Trophoblast cell (in vitro differentiated cells and primary cell): Measurements from ENCODE around the gene MAN1C1.

Source experiments
- DNase-seq, 2 donors: peaks; one replicate each; pipeline ENCODE4 v3.0.0-alpha.2; 2016
- H2AFZ ChIP-seq: 2 replicates; pipeline ENCODE4 v1.6.1; 2013; ENCODE audit warnings: low read length, moderate library complexity, mild to moderate bottlenecking; ENCODE audit not compliant: insufficient read depth, poor library complexity
- H2AK5ac ChIP-seq: 2 replicates; pipeline ENCODE4 v1.6.1; 2013; ENCODE audit warnings: mild to moderate bottlenecking, low read length
- H2BK120ac ChIP-seq: 2 replicates; pipeline ENCODE4 v1.6.1; 2013; ENCODE audit warnings: low read length, mild to moderate bottlenecking, moderate library complexity; ENCODE audit not compliant: insufficient read depth, poor library complexity
- H2BK12ac ChIP-seq: 2 replicates; pipeline ENCODE4 v1.6.1; 2013; ENCODE audit warnings: mild to moderate bottlenecking, low read length, moderate library complexity
- H2BK5ac ChIP-seq: 2 replicates; pipeline ENCODE4 v1.6.1; 2013; ENCODE audit warnings: low read length, low read depth, moderate library complexity, mild to moderate bottlenecking; ENCODE audit not compliant: poor library complexity
- H3K14ac ChIP-seq: 2 replicates; pipeline ENCODE4 v1.6.1; 2013; ENCODE audit warnings: mild to moderate bottlenecking, low read length
- H3K18ac ChIP-seq: 2 replicates; pipeline ENCODE4 v1.6.1; 2013; ENCODE audit warnings: mild to moderate bottlenecking, low read length
- H3K23ac ChIP-seq: 2 replicates; pipeline ENCODE4 v1.6.1; 2013; ENCODE audit warnings: low read length
- H3K27ac ChIP-seq: 2 replicates; pipeline ENCODE4 v1.5.1; 2013; ENCODE audit warnings: low read depth, mild to moderate bottlenecking, inconsistent platforms, low read length, moderate library complexity
- H3K27me3 ChIP-seq: 2 replicates; pipeline ENCODE4 v1.6.1; 2013; ENCODE audit warnings: inconsistent platforms, mild to moderate bottlenecking, low read length, moderate library complexity; ENCODE audit not compliant: insufficient read depth
- H3K36me3 ChIP-seq, 2 experiments: 1 replicate in 1 of 2; 2 replicates in 1 of 2; pipeline ENCODE4 v1.6.1; 2013; ENCODE audit warnings: low read length in 2 of 2, mild to moderate bottlenecking in 2 of 2, moderate library complexity in 1 of 2; ENCODE audit not compliant: insufficient read depth in 2 of 2, control insufficient read depth in 1 of 2
- H3K4ac ChIP-seq: 2 replicates; pipeline ENCODE4 v1.6.1; 2013; ENCODE audit warnings: low read depth, mild to moderate bottlenecking, low read length, moderate library complexity
- H3K4me1 ChIP-seq, 2 experiments: 1 replicate in 1 of 2; 2 replicates in 1 of 2; pipeline ENCODE4 v1.6.1; 2013; ENCODE audit warnings: low read length in 2 of 2, mild to moderate bottlenecking in 2 of 2, moderate library complexity in 1 of 2; ENCODE audit not compliant: insufficient read depth in 2 of 2, control insufficient read depth in 1 of 2
- H3K4me2 ChIP-seq: 2 replicates; pipeline ENCODE4 v1.6.1; 2013; ENCODE audit warnings: inconsistent platforms, mild to moderate bottlenecking, low read length, moderate library complexity
- H3K4me3 ChIP-seq: 2 replicates; pipeline ENCODE4 v1.5.1; 2013; ENCODE audit warnings: mild to moderate bottlenecking, low read depth, low read length, inconsistent platforms
- H3K79me1 ChIP-seq: one replicate; pipeline ENCODE4 v1.6.1; 2013; ENCODE audit warnings: low read length
- H3K79me2 ChIP-seq: 2 replicates; pipeline ENCODE4 v1.6.1; 2013; ENCODE audit warnings: low read length, mild to moderate bottlenecking; ENCODE audit not compliant: control insufficient read depth, insufficient read depth, poor library complexity
- H3K9ac ChIP-seq: 2 replicates; pipeline ENCODE4 v1.6.1; 2013; ENCODE audit warnings: mild to moderate bottlenecking, low read length
- H3K9me3 ChIP-seq: 2 replicates; pipeline ENCODE4 v1.6.1; 2013; ENCODE audit warnings: low read depth, mild to moderate bottlenecking, control low read depth, inconsistent platforms, low read length; ENCODE audit not compliant: insufficient read depth
- H4K12ac ChIP-seq: 2 replicates; pipeline ENCODE4 v1.6.1; 2013; ENCODE audit warnings: low read depth, mild to moderate bottlenecking, low read length, moderate library complexity
- H4K8ac ChIP-seq: 2 replicates; pipeline ENCODE4 v1.6.1; 2013; ENCODE audit warnings: low read depth, mild to moderate bottlenecking, low read length, moderate library complexity
- H4K91ac ChIP-seq: one replicate; pipeline ENCODE4 v1.6.1; 2013; ENCODE audit warnings: low read depth, mild to moderate bottlenecking, low read length, moderate library complexity
- WGBS: extraction: QIAGEN DNeasy Blood & Tissue Kit; methylation state at CpG from one replicate; pipeline ENCODE4 v1.1.7; 2013; ENCODE audit warnings: missing lambda C conversion rate; ENCODE audit not compliant: insufficient read length, insufficient coverage; ENCODE audit errors: extremely low coverage; 5-methylcytosine and 5-hydroxymethylcytosine counted together

The MAN1C1 gene

DNA sequence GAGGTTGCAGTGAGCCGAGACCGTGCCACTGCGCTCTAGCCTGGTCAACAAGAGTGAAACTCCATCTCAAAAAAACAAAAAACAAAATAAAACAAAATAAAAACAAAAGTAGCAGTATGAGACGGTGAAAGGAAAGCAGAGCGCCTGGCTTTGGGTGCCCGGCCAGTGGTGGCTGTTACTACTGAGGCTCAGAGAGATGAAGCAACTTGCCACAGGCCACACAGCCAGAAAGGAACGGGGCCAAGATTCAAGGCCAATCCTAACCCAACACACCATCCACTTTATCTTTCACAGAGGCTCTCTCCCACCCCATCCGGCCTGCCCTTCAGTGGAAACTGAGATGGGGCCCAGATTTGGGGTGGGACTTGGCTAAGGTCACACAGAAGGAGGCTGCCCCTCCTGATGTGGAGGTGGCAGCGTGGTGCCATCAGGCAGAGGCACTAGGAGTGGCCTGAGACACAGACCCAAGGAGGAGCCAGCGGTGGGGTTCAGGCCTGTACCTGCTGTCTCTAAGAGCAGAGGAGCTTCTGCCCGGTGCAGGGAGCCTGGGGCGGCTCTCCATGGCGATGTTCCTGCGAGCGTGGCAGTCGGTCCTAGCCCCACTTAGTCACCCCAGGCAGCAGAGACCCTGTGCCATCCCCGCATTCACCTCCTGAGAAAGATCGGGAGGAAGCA lies 40.0 kb upstream of the MAN1C1 start:
- Histone ChIP-seq H2BK120ac (no peak overlapping the region), H3K9me3 (no peaks in the 10 kb centered on the region), H3K4me1 (peaks cover 5% of the 10 kb centered on the region in 2 experiments), H3K4ac (no peak overlapping the region), H3K4me3 (no peak overlapping the region), H3K18ac (no peak overlapping the region), H3K36me3 (no peaks in the 10 kb centered on the region), H3K9ac (no peak overlapping the region), H3K27me3 (no peaks in the 10 kb centered on the region), H3K27ac (no peak overlapping the region), H2AFZ (no peak overlapping the region), H2AK5ac (no peak overlapping the region), H2BK12ac (no peak overlapping the region), H3K14ac (no peak overlapping the region), H4K91ac (no peak overlapping the region), H4K12ac (no peak overlapping the region), H3K23ac (no peak overlapping the region), H3K79me2 (no peaks in the 10 kb centered on the region), H3K4me2 (no peak overlapping the region), H2BK5ac (no peak overlapping the region), H3K79me1 (peaks cover 2% of the 10 kb centered on the region), H4K8ac (no peak overlapping the region)
- no CpG with 5 or more reads among the region's 18 CpGs for WGBS
- DNase-seq = no peak

DNA sequence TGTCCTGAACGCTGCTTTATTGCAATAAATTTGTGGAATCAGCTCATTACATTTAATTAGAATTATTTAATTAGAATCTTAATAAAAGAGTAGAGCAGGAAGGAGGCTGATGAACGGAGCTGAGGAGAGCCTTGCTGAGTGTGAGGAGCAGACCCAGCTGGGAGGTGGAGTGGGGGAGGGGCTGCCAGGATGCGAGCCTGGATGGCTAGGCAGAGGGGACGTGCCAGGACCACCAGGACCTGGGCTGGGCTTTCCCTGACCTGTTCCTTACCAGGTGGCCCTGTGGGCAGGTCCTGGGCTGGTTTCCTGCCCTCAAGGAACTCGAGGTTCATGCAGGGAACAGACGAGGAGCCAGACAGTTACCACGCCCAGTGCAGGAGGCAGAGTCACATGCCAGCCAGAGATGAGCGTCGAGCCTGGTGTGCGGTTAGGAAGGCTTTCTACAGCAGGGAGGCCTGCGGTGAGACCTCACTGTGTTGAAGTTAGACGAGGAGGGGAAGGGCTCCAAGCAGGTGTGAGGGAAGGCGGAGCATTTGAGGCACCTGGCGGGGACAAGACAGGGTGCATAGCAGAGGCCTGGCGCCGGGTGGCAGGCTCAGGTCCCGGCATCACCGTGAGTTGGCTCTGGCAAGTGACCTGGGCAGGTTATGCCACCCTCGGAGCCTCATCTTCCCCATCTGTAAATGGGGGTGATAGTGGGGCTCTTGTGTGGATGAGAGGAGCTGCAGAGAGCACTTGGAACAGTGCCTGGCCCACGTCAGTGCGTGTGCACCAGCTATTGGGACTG lies 39.3 kb upstream of the MAN1C1 start:
- H3K18ac ChIP-seq = no peak overlapping the region
- H3K14ac ChIP-seq = no peak overlapping the region
- DNase-seq = no peak
- H2BK120ac ChIP-seq = no peak overlapping the region
- H3K23ac ChIP-seq = no peak overlapping the region
- no peaks in the 10 kb centered on the region for H3K9me3 ChIP-seq
- WGBS = no CpG with 5 or more reads among the region's 21 CpGs
- H3K79me1 ChIP-seq = peaks cover 2% of the 10 kb centered on the region
- H3K27me3 ChIP-seq = no peaks in the 10 kb centered on the region
- no peak overlapping the region for H4K91ac ChIP-seq
- H2AK5ac ChIP-seq = no peak overlapping the region
- no peak overlapping the region for H2AFZ ChIP-seq
- H4K8ac ChIP-seq = no peak overlapping the region
- no peak overlapping the region for H4K12ac ChIP-seq
- H2BK5ac ChIP-seq = no peak overlapping the region
- H3K79me2 ChIP-seq = no peaks in the 10 kb centered on the region
- peaks cover 5% of the 10 kb centered on the region in 2 experiments for H3K4me1 ChIP-seq
- no peak overlapping the region for H3K4me2 ChIP-seq
- no peak overlapping the region for H3K27ac ChIP-seq
- no peak overlapping the region for H2BK12ac ChIP-seq
- no peak overlapping the region for H3K9ac ChIP-seq
- no peak overlapping the region for H3K4ac ChIP-seq
- H3K4me3 ChIP-seq = no peak overlapping the region
- H3K36me3 ChIP-seq = no peaks in the 10 kb centered on the region

DNA sequence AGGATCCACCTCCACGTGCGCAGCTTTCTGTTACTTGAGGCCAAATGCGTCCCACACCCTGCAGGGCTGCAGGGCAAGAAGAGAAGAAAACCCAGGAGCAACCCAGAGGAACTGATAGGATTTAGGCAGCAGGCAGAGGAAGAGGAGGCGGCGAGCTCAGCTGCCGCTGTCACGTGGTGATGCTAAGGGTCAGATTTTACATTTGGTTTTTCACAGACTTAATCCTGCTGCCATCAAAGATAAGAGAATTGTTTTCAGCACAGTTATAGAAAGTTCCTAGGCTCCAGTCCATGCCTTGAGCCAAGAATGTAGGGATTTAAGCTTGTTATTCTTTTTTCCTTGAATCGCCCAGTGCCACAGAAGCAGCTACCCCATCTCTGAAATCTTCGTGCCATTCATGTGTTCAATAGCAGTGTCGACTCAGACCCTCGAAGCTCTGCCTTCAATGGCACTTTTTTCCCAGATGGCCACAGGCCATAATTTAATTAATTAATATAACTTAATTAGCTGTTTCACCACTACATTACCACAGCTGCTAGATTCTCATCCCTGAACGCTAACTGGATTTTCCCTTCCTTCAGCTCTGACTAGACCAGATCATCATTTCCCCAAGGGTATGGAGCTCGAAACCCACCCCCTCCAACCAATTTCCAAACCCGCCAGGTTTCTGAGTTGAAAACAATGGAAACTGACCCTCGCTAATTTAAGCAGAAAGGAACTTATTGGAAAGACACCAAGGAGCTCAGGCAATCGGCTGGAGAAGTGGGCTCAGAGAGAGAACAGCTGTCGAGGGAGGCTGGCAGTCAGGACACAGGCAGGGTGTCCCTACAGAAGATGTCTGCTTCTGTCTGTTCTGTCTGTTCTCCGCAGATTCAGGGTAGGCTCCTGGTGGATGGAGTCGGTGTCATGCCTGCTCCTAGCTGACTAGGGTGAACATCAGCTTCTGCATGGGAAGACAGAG lies 37.0 kb upstream of the MAN1C1 start:
- Histone ChIP-seq H3K36me3 (no peaks in the 10 kb centered on the region), H2AFZ (no peak overlapping the region), H3K9ac (no peak overlapping the region), H3K23ac (no peak overlapping the region), H3K14ac (no peak overlapping the region), H3K27ac (no peak overlapping the region), H2BK120ac (no peak overlapping the region), H2AK5ac (no peak overlapping the region), H3K79me2 (no peaks in the 10 kb centered on the region), H3K9me3 (no peaks in the 10 kb centered on the region), H3K4me3 (no peak overlapping the region), H3K79me1 (no peaks in the 10 kb centered on the region), H4K12ac (no peak overlapping the region), H3K4ac (no peak overlapping the region), H4K91ac (no peak overlapping the region), H3K4me2 (no peak overlapping the region), H4K8ac (no peak overlapping the region), H2BK5ac (no peak overlapping the region), H2BK12ac (no peak overlapping the region), H3K18ac (no peak overlapping the region), H3K4me1 (no peaks in the 10 kb centered on the region), H3K27me3 (no peaks in the 10 kb centered on the region)
- no peak for DNase-seq
- no CpG with 5 or more reads among the region's 19 CpGs for WGBS

DNA sequence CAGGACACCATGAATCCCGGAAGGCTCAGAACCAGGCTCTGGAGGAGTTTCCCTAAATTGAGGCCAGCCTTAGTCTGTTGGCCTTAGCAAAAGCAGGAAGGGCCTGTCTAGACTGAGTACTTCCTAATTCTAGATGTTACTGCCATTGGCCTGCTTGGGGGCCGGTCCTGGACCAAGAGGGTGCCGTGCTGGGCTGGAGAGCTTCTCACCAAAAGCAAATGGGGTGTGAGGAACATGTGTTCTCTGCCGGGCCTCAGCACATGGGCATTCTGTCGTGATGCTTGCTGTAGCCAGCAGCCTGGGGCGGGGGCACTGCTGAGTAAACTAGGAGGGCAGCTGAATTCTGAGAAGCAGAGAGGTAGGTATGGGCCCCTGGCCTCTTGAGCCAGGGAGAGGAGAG lies 35.7 kb upstream of the MAN1C1 start:
- H2BK120ac ChIP-seq = no peak overlapping the region
- no peak overlapping the region for H3K9ac ChIP-seq
- H2BK12ac ChIP-seq = no peak overlapping the region
- H3K4me2 ChIP-seq = no peak overlapping the region
- H2BK5ac ChIP-seq = no peak overlapping the region
- H3K18ac ChIP-seq = no peak overlapping the region
- H3K27ac ChIP-seq = no peak overlapping the region
- H3K27me3 ChIP-seq = no peaks in the 10 kb centered on the region
- no peaks in the 10 kb centered on the region for H3K4me1 ChIP-seq
- DNase-seq = no peak
- H3K23ac ChIP-seq = no peak overlapping the region
- H3K79me2 ChIP-seq = no peaks in the 10 kb centered on the region
- H3K4ac ChIP-seq = no peak overlapping the region
- WGBS = no CpG with 5 or more reads among the region's 6 CpGs
- no peak overlapping the region for H4K91ac ChIP-seq
- H2AK5ac ChIP-seq = no peak overlapping the region
- no peaks in the 10 kb centered on the region for H3K36me3 ChIP-seq
- H3K4me3 ChIP-seq = no peak overlapping the region
- no peak overlapping the region for H2AFZ ChIP-seq
- no peaks in the 10 kb centered on the region for H3K79me1 ChIP-seq
- no peak overlapping the region for H4K8ac ChIP-seq
- no peak overlapping the region for H4K12ac ChIP-seq
- H3K9me3 ChIP-seq = no peaks in the 10 kb centered on the region
- H3K14ac ChIP-seq = no peak overlapping the region
